ENCODE measurements around the gene NPAS2. TPM values are rescaled to one million over a fixed set of nuclear protein-coding genes. Genes with fewer than 3 reads are reported as not detected.

Gene NPAS2
- total RNA-seq, 4 donors from 2014 or later = 63.0 to 134 (median 115) TPM

GRCh38 chr2:100796499-100797100, 23.3 kb upstream of the NPAS2 start:
- no peak for TF ChIP-seq POLR2A (IDR thresholded peaks at IDR 0.05)
- no peak for TF ChIP-seq EP300 (IDR thresholded peaks at IDR 0.05; ENCODE audit: low read depth)
- TF ChIP-seq POLR2AphosphoS5 (IDR thresholded peaks at IDR 0.05) = no peak
- TF ChIP-seq, protein P1, sequence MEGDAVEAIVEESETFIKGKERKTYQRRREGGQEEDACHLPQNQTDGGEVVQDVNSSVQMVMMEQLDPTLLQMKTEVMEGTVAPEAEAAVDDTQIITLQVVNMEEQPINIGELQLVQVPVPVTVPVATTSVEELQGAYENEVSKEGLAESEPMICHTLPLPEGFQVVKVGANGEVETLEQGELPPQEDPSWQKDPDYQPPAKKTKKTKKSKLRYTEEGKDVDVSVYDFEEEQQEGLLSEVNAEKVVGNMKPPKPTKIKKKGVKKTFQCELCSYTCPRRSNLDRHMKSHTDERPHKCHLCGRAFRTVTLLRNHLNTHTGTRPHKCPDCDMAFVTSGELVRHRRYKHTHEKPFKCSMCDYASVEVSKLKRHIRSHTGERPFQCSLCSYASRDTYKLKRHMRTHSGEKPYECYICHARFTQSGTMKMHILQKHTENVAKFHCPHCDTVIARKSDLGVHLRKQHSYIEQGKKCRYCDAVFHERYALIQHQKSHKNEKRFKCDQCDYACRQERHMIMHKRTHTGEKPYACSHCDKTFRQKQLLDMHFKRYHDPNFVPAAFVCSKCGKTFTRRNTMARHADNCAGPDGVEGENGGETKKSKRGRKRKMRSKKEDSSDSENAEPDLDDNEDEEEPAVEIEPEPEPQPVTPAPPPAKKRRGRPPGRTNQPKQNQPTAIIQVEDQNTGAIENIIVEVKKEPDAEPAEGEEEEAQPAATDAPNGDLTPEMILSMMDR (IDR thresholded peaks at IDR 0.05) = no peak
- H3K9me3 ChIP-seq = no peaks in the 10 kb centered on the region
- peaks cover 0 to 8% (median 3%) of the 10 kb centered on the region in 4 donors for H3K4me1 ChIP-seq
- H3K4me3 ChIP-seq = no peak overlapping the region
- no peaks in the 10 kb centered on the region for H3K27me3 ChIP-seq
- no peak overlapping the region for H3K27ac ChIP-seq
- DNase-seq = no peak
- in situ Hi-C loops (cut with MboI; ENCODE audit: low pct_ligation_motif_present in 1 of 4, low pct_unique_long_range_greater_than_20kb in 1 of 4, low sequenced_read_pairs in 3 of 4) = no loop called here
- WGBS, 2 donors (ENCODE audit: low coverage in 1 of 2) = 74 to 75% methylated on average over 5 of the region's 5 CpGs
- intact Hi-C loops (cut with DNase I; ENCODE audit: low total_unique reads) = no loop called here
- H3K36me3 ChIP-seq = no peaks in the 10 kb centered on the region

- no peak for TF ChIP-seq POLR2AphosphoS5 (IDR thresholded peaks at IDR 0.05)
- no peak for TF ChIP-seq EP300 (IDR thresholded peaks at IDR 0.05; ENCODE audit: low read depth)
- TF ChIP-seq, protein P1 (IDR thresholded peaks at IDR 0.05) = no peak
- TF ChIP-seq POLR2A (IDR thresholded peaks at IDR 0.05) = no peak
- H3K27me3 ChIP-seq = no peaks in the 10 kb centered on the region
- DNase-seq = no peak
- peaks cover 0 to 8% (median 3%) of the 10 kb centered on the region in 4 donors for H3K4me1 ChIP-seq
- no peaks in the 10 kb centered on the region for H3K9me3 ChIP-seq
- WGBS, 2 donors (ENCODE audit: low coverage in 1 of 2) = 73 to 78% methylated on average over 4 to 5 of the region's 5 CpGs
- H3K27ac ChIP-seq = no peak overlapping the region
- in situ Hi-C loops (cut with MboI; ENCODE audit: low pct_ligation_motif_present in 1 of 4, low pct_unique_long_range_greater_than_20kb in 1 of 4, low sequenced_read_pairs in 3 of 4) (no loop called here), intact Hi-C loops (cut with DNase I; ENCODE audit: low total_unique reads) (no loop called here)
- H3K4me3 ChIP-seq = no peak overlapping the region
- H3K36me3 ChIP-seq = no peaks in the 10 kb centered on the region
Observed at GRCh38 chr2:100799686-100800085, 20.3 kb upstream of the NPAS2 start.

DNA sequence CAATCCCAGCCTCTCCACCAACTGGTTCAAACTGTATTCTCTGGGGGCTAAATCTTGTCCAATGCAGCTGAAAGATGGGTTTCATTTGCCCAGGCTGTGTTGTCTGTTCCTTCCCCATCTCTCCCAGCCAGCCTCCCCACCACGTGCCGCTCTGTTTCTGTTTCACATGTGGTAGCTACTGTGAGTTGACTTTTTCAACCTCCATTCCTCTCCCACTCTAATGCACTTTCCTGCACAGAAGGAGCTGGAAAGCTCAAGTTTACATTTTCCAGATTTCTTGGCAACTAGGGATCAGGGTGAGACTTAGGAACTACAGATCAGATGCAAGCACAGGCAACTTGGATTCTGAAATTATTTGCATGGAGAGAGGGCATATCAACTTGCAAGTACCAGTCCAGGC, 19.0 kb upstream of the NPAS2 start:
- 68% methylated on average over 2 of the region's 2 CpGs; no CpG with 5 or more reads in 1 of the 2 donors for WGBS, 2 donors (ENCODE audit: low coverage in 1 of 2)
- Histone ChIP-seq H3K9me3 (no peaks in the 10 kb centered on the region), H3K27ac (peak overlapping the region in 2 of 4 donors; percentile 46 to 65), H3K4me3 (no peak overlapping the region), H3K4me1 (peaks cover 0 to 8% (median 3%) of the 10 kb centered on the region in 4 donors), H3K27me3 (no peaks in the 10 kb centered on the region), H3K36me3 (no peaks in the 10 kb centered on the region)
- no peak for TF ChIP-seq POLR2A (IDR thresholded peaks at IDR 0.05)
- TF ChIP-seq, protein P1 (IDR thresholded peaks at IDR 0.05) = no peak
- no peak for TF ChIP-seq EP300 (IDR thresholded peaks at IDR 0.05; ENCODE audit: low read depth)
- no peak for TF ChIP-seq POLR2AphosphoS5 (IDR thresholded peaks at IDR 0.05)
- DNase-seq = no peak
- in situ Hi-C loops (cut with MboI; ENCODE audit: low pct_ligation_motif_present in 1 of 4, low pct_unique_long_range_greater_than_20kb in 1 of 4, low sequenced_read_pairs in 3 of 4) (no loop called here), intact Hi-C loops (cut with DNase I; ENCODE audit: low total_unique reads) (no loop called here)

DNA sequence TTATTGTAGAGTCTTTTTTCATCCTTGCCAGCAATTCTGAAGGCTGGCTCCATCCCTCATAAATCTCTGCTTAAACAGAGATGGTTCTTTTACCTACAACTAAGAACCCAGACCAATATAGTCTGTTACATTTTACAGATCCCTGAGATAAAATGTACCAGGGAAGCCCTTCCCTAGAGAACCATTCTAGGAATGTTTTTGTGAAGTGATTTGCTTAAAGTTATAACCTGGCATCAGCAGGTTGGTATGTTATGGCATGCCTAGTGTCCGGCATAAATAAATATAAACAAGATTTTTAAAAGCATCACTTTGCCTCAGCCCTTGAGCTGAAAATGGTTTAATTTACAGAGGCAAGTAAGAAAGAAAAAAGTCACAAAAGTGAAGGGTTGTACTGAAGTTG, 18.5 kb upstream of the NPAS2 start:
- Histone ChIP-seq H3K4me1 (peaks cover 0 to 8% (median 3%) of the 10 kb centered on the region in 4 donors), H3K9me3 (no peaks in the 10 kb centered on the region), H3K27me3 (no peaks in the 10 kb centered on the region), H3K4me3 (no peak overlapping the region), H3K36me3 (no peaks in the 10 kb centered on the region), H3K27ac (peak overlapping the region in 2 of 4 donors; percentile 46 to 65)
- intact Hi-C loops (cut with DNase I; ENCODE audit: low total_unique reads) (no loop called here), in situ Hi-C loops (cut with MboI; ENCODE audit: low pct_ligation_motif_present in 1 of 4, low pct_unique_long_range_greater_than_20kb in 1 of 4, low sequenced_read_pairs in 3 of 4) (no loop called here)
- DNase-seq = no peak
- TF ChIP-seq, protein P1 (IDR thresholded peaks at IDR 0.05) = no peak
- TF ChIP-seq POLR2A (IDR thresholded peaks at IDR 0.05) = no peak
- TF ChIP-seq EP300 (IDR thresholded peaks at IDR 0.05; ENCODE audit: low read depth) = no peak
- TF ChIP-seq POLR2AphosphoS5 (IDR thresholded peaks at IDR 0.05) = no peak
- WGBS, 2 donors (ENCODE audit: low coverage in 1 of 2) = 69 to 79% methylated on average over 1 of the region's 1 CpG

Measured in transverse colon (tissue), 4 donors.